HG03575 (cell line): ENCODE measurements around the gene SV2B.
"Not testable (repeated sequence)": the region's sequence is repeated elsewhere in the genome, so short reads cannot be mapped to it uniquely, and the experiment has no call there.

Experiments used
- ATAC-seq: cut with Tn5 transposase; IDR thresholded peaks from one replicate; pipeline ENCODE4 v1.9.1; 2021; ENCODE audit not compliant: unreplicated experiment, insufficient number of reproducible peaks, low FRiP score; ENCODE audit errors: extremely low read depth

Gene SV2B

DNA sequence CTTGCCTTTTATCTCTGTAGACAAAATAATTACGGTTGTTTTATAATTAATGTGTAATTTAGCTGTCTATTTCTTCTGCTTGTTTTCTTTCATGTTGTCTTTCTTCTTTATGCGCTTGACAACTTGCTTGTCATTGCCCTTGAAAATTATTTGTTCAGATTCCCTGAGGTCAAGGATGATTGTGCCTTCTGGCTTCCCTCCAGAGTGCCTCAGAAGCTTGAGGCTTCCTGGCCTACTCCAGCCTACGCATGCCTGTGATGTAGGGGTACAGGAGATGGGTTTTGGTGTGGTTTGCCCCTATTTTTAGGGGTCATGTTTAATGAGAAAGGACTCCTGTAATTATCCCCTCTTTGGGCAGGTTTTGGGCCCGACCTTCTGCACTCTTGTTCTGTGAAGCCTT, 231.5 kb downstream of the SV2B start:
- no peak for ATAC-seq

DNA sequence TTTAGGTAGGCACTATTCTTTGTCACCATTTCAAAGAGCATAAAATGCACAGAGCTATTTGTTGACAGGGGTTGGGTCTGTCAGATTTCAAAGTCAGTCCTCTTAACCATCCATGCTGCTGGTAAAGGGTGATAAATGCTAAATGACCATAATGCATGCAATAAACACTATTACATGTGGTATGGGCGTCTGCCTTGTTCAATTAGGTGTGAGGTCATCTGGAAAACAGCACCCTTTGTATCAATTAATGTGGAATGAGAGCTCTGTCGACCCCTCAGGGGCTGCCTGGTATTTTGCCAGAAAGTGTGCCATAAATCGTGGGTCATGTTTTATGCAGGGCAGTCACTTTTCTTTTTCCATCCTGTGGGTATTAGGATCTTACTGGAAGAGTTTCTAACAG, 235.6 kb downstream of the SV2B start:
- no peak for ATAC-seq

- no peak for ATAC-seq
These were observed 236.6 kb downstream of the SV2B start for GRCh38 chr15:91336687-91337086.

- ATAC-seq: no peak
These were observed 238.7 kb downstream of the SV2B start for GRCh38 chr15:91338766-91339165.

DNA sequence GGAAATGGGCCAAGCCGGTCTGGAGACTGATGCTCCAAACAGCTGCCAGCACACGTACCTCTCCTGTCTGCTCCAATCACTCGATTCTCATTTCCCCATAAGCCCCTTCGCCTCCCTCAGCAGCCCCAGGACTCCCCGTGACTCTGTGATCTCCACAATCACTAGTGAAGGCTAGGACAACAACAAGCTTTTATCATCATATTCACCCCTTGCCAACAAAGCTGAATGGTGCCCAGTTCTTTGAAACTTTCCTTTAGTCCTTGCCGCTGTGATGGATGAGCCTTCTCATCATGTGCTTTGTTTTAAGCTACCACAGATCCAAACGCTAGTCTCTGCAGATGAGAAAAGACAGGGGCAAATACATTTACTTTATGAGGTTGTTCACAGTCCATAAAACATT, 242.0 kb downstream of the SV2B start:
- ATAC-seq: no peak

GRCh38 chr15:91344912-91345311, 244.9 kb downstream of the SV2B start:
- not testable (repeated sequence) for ATAC-seq

DNA sequence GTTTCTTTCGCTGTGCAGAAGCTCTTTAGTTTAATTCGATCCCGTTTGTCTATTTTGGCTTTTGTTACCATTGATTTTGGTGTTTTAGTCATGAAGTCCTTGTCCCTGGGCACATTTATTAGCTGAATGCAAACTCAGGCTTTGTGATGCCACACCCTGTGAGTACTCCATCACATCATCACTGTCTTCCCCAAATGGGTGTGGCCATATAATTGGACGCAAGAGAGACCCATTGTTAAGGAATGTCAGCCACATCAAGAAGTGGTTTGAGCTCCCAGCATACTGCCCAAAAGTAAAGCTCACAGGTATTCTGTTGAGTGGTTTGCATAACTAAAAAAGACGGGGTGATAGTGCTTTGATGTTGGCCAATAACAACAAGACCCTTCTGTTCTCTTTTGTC, 245.7 kb downstream of the SV2B start:
- ATAC-seq: no peak

DNA sequence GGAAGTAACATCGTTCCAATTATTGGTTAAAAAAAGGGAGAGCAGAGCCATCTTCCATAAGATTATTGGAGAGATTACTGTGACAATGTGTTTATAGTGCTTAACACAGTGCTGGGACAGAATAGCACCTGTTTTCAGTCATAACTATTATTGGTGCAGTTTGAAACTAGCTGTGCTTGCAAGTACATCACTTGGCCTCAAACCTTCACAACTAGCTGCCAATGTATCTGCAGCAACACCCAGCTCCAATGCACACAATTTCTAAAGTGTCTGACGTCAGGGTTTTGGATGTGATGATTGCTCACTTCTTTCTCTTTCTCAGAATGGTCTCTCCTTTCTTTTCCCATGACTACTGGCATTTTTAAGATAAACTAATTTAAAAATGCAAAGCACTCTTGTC, 246.2 kb downstream of the SV2B start:
- ATAC-seq: no peak

GRCh38 chr15:91348752-91349500, 248.9 kb downstream of the SV2B start:
- no peak for ATAC-seq
